Prostate gland (tissue), 2 donors: Measurements from ENCODE around the gene UBE2H. TPM values are rescaled to one million over a fixed set of nuclear protein-coding genes. Genes with fewer than 3 reads are reported as not detected.

Experiments
- DNase-seq: peaks from one replicate; pipeline ENCODE4 v3.0.0-alpha.2; 2019; ENCODE audit warnings: low spot score
- H3K27ac ChIP-seq, 2 donors: fragments of 200-600 bp; sonication (generic); 2 replicates each; pipeline ENCODE4 v1.5.1; 2017 to 2019
- H3K27me3 ChIP-seq: fragments of 200-600 bp; sonication (generic); replicated peaks from 2 replicates; pipeline ENCODE4 v1.5.1; 2019; ENCODE audit not compliant: insufficient read depth
- H3K36me3 ChIP-seq, 2 donors: fragments of 200-600 bp; sonication (generic); 1 replicate in 1 of 2; 2 replicates in 1 of 2; pipeline versions ENCODE4 v1.5.1 to v1.8.1; 2017 to 2019
- H3K4me1 ChIP-seq: fragments of 200-600 bp; sonication (generic); replicated peaks from 2 replicates; pipeline ENCODE4 v1.5.1; 2019
- H3K4me3 ChIP-seq, 2 donors: fragments of 200-600 bp; sonication (generic); 2 replicates each; pipeline ENCODE4 v1.5.1; 2017 to 2019
- H3K9me3 ChIP-seq: fragments of 200-600 bp; sonication (generic); 2 replicates; pipeline ENCODE4 v1.5.1; 2017
- CTCF ChIP-seq, 4 experiments: fragments of 200-600 bp in 2 of 4; fragments of 450-650 bp in 2 of 4; sonication (generic) in 2 of 4; IDR thresholded peaks; 1 replicate in 3 of 4; 2 replicates in 1 of 4; pipeline ENCODE4 v1.5.1; 2016 to 2019; ENCODE audit warnings: antibody characterized with exemption in 4 of 4, mild to moderate bottlenecking in 2 of 4, moderate library complexity in 2 of 4
- POLR2A ChIP-seq: fragments of 450-650 bp; IDR thresholded peaks from one replicate; pipeline ENCODE4 v1.6.1; 2016; ENCODE audit warnings: antibody characterized with exemption, mild to moderate bottlenecking
- POLR2AphosphoS5 ChIP-seq: sonication (generic); formaldehyde crosslinking; IDR thresholded peaks from one replicate; pipeline ENCODE4 v1.6.1; 2017; ENCODE audit warnings: antibody characterized with exemption
- WGBS: methylation state at CpG from one replicate; pipeline ENCODE4 v1.1.5; 2018; 5-methylcytosine and 5-hydroxymethylcytosine counted together
- intact Hi-C: fragments of 100-400 bp; cut with DNase I; formaldehyde crosslinking; loops from one replicate; pipeline ENCODE4 v1.14.2; 2022
- total RNA-seq, 2 donors: library from RNA; depleted of rRNA; stranded (reverse); fragments of >200 nt; gene quantifications; one replicate each; pipeline ENCODE4 v1.1.0, GENCODE V29; 2016

UBE2H gene
- total RNA-seq, 2 donors from 2014 or later, result 78.4 to 105 TPM

- H3K27me3 ChIP-seq, result no peaks in the 10 kb centered on the region
- 64% methylated on average over 5 of the region's 5 CpGs for WGBS
- no peak overlapping the region for H3K4me3 ChIP-seq
- H3K4me1 ChIP-seq, result no peaks in the 10 kb centered on the region
- DNase-seq, result no peak
- H3K9me3 ChIP-seq, result no peaks in the 10 kb centered on the region
- intact Hi-C loops, result no loop called here
- no peaks in the 10 kb centered on the region for H3K36me3 ChIP-seq
- no peak overlapping the region for H3K27ac ChIP-seq
- TF ChIP-seq CTCF (IDR thresholded peaks at IDR 0.05), result no peak
- TF ChIP-seq POLR2AphosphoS5, result no peak
- no peak for TF ChIP-seq POLR2A
Observed at GRCh38 chr7:129889133-129889844, 63.5 kb downstream of the UBE2H start.

GRCh38 chr7:129887865-129888264 is 64.9 kb downstream of the UBE2H start:
- Histone ChIP-seq H3K4me1 (no peaks in the 10 kb centered on the region), H3K4me3 (no peak overlapping the region), H3K36me3 (no peaks in the 10 kb centered on the region), H3K27ac (no peak overlapping the region), H3K9me3 (no peaks in the 10 kb centered on the region), H3K27me3 (no peaks in the 10 kb centered on the region)
- 91% methylated on average over 1 of the region's 1 CpG for whole genome bisulfite sequencing
- DNase-seq, result no peak
- intact Hi-C loops, result no loop called here
- TF ChIP-seq POLR2A, result no peak
- no peak for TF ChIP-seq CTCF (IDR thresholded peaks at IDR 0.05)
- no peak for TF ChIP-seq POLR2AphosphoS5

GRCh38 chr7:129886818-129887186 is 66.0 kb downstream of the UBE2H start:
- intact Hi-C loops, result no loop called here
- no peaks in the 10 kb centered on the region for H3K4me1 ChIP-seq
- no peak for DNase-seq
- H3K27me3 ChIP-seq, result no peaks in the 10 kb centered on the region
- H3K27ac ChIP-seq, result no peak overlapping the region
- no peak overlapping the region for H3K4me3 ChIP-seq
- WGBS, result 90% methylated on average over 3 of the region's 3 CpGs
- TF ChIP-seq CTCF (IDR thresholded peaks at IDR 0.05) (no peak), POLR2A (no peak), POLR2AphosphoS5 (no peak)
- no peaks in the 10 kb centered on the region for H3K36me3 ChIP-seq
- no peaks in the 10 kb centered on the region for H3K9me3 ChIP-seq

GRCh38 chr7:129886167-129886817 is 66.5 kb downstream of the UBE2H start:
- WGBS, result 63% methylated on average over 3 of the region's 3 CpGs
- H3K27ac ChIP-seq, result no peak overlapping the region

More at GRCh38 chr7:129886167-129886817, 66.5 kb downstream of the UBE2H start:
- H3K27me3 ChIP-seq, result no peaks in the 10 kb centered on the region
- H3K4me3 ChIP-seq, result no peak overlapping the region
- no peak for DNase-seq
- H3K36me3 ChIP-seq, result no peaks in the 10 kb centered on the region
- H3K9me3 ChIP-seq, result no peaks in the 10 kb centered on the region
- H3K4me1 ChIP-seq, result no peaks in the 10 kb centered on the region
- no peak for TF ChIP-seq CTCF (IDR thresholded peaks at IDR 0.05)
- intact Hi-C loops, result no loop called here
